ENCODE measurements around the gene ARHGAP30.
"Not testable (repeated sequence)": the region's sequence is repeated elsewhere in the genome, so short reads cannot be mapped to it uniquely, and the experiment has no call there.

ARHGAP30 gene

GRCh38 chr1:161069731-161070270 is at the start of gene ARHGAP30:
TSS of gene ARHGAP30 (minus strand) at chr1:161069891. CDS start at chr1:161069624, 267 bp downstream.
- no peak for DNase-seq

- peak; percentile 78 for DNase-seq
These were observed 48.3 kb upstream of the ARHGAP30 start, which contains the start of the genes NIT1 and PFDN2 for GRCh38 chr1:161117759-161118581. TSS of gene NIT1 (plus strand) at chr1:161118105. CDS start at chr1:161118177, 72 bp downstream. TSS of gene PFDN2 (minus strand) at chr1:161118037. CDS start at chr1:161118026, 11 bp downstream.

GRCh38 chr1:161115961-161116360 is 46.3 kb upstream of the ARHGAP30 start:
- DNase-seq: not testable (repeated sequence)

- DNase-seq: peak; percentile 96
These were observed 45.5 kb upstream of the ARHGAP30 start for GRCh38 chr1:161115132-161115711.

GRCh38 chr1:161114556-161114955 is 44.9 kb upstream of the ARHGAP30 start:
- peak; percentile 53 for DNase-seq

- DNase-seq: no peak
These were observed 44.2 kb upstream of the ARHGAP30 start for GRCh38 chr1:161113915-161114314.

GRCh38 chr1:161111527-161111926 is 41.8 kb upstream of the ARHGAP30 start:
- DNase-seq: no peak

- no peak for DNase-seq
These were observed 41.4 kb upstream of the ARHGAP30 start for GRCh38 chr1:161111117-161111516.

- DNase-seq: peak; percentile 13
These were observed 36.7 kb upstream of the ARHGAP30 start for GRCh38 chr1:161106431-161106830.

GRCh38 chr1:161100556-161100955 is 30.9 kb upstream of the ARHGAP30 start:
- no peak for DNase-seq

GRCh38 chr1:161099090-161099802 is 29.6 kb upstream of the ARHGAP30 start:
- no peak for DNase-seq

- peak; percentile 61 for DNase-seq
These were observed 28.7 kb upstream of the ARHGAP30 start, which contains the start of gene KLHDC9 for GRCh38 chr1:161098210-161099068. TSS of gene KLHDC9 (plus strand) at chr1:161098361. CDS start at chr1:161098536, 175 bp downstream.

GRCh38 chr1:161096530-161096929 is 26.8 kb upstream of the ARHGAP30 start:
- peak; percentile 78 for DNase-seq

- no peak for DNase-seq
These were observed 26.3 kb upstream of the ARHGAP30 start for GRCh38 chr1:161096015-161096414.

- no peak for DNase-seq
These were observed 25.5 kb upstream of the ARHGAP30 start for GRCh38 chr1:161095230-161095629.

- no peak for DNase-seq
These were observed 24.8 kb upstream of the ARHGAP30 start for GRCh38 chr1:161094481-161094880.

- DNase-seq: peak; percentile 50
These were observed 22.9 kb upstream of the ARHGAP30 start for GRCh38 chr1:161092621-161093028.

- no peak for DNase-seq
These were observed 22.3 kb upstream of the ARHGAP30 start for GRCh38 chr1:161091796-161092507.

- no peak for DNase-seq
These were observed 21.4 kb upstream of the ARHGAP30 start for GRCh38 chr1:161091093-161091492.

- no peak for DNase-seq
These were observed 20.9 kb upstream of the ARHGAP30 start for GRCh38 chr1:161090617-161091016.

- DNase-seq: no peak
These were observed 20.2 kb upstream of the ARHGAP30 start for GRCh38 chr1:161089938-161090337.
